Measurements from ENCODE around the gene CYTH1.
"Not testable (repeated sequence)": the region's sequence is repeated elsewhere in the genome, so short reads cannot be mapped to it uniquely, and the experiment has no call there.

Gene CYTH1

DNA sequence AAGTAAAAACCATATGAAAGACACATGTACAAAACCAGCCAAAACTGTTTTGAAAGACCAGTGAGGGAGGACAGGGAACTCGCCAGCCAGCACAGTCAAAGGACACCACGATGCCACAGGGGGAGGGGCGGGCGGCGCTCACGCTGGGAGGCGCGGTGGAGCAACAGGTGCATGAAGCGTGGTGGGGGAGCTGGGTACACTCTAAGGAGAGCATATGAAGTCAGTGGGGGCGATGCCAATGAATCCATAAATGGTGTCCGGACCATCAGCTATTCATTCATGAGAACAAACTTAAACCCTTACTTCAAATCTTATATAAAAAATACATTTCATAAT, 103.9 kb downstream of the CYTH1 start:
- no peaks in the 10 kb centered on the region for H3K9me3 ChIP-seq (ENCODE audit: control insufficient read depth in 1 of 2, low read length in 2 of 2)
- no peak overlapping the region for H3K4me3 ChIP-seq (ENCODE audit: low read depth in 1 of 2, low read length in 2 of 2)
- H3K27me3 ChIP-seq (ENCODE audit: low read depth, low read length) = no peaks in the 10 kb centered on the region
- H3K36me3 ChIP-seq (ENCODE audit: control insufficient read depth in 1 of 2, insufficient read depth in 2 of 2, low read length in 2 of 2) = peaks cover 52 to 74% of the 10 kb centered on the region in 2 donors
- peaks cover 0 to 24% of the 10 kb centered on the region in 2 donors for H3K4me1 ChIP-seq (ENCODE audit: control insufficient read depth in 1 of 2, insufficient read depth in 2 of 2, low read length in 2 of 2)
- no peak overlapping the region for H3K27ac ChIP-seq (ENCODE audit: low read length)

DNA sequence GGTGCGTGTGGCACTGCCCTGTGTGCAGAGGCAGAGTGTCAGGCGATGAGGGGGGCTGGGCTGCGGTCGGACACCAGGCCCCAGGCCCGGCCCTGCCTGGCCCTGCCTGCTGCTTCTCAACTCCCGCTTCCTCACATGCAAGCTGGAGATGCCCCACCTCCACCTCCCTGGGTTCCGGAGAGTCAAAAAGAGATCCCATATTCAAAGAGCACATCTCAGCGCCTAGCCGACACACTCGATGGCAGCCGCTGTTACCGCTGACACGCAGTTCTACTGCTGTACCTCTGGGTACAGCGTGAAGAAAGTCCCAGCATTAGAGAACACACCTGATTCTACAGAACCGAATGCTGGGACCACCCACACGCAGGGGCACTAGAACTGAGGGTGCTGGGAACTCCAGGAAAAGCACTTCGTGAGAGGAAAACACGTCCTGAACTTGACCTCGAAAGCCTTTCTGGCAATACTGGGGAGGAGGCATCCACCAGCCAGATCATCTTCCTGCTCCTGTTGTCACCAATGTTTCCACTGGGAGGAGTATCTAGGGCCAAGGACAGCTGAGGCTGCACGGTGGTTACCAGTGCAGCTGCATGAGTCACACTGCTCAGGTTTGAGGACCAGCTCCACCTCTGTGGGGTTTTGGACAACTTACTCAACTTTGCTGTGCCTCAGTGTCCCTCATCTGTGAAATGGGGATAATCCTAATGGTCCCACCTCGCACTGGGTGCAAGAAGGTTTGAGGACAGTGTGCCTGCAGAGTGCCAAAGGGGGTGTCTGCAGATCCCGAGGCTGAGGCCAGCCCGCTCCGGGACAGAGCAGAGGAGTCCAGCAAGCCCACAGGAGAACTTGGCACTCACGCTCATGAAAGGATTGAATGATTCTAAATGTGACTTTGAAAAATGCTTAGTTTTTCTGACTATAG, 104.5 kb downstream of the CYTH1 start:
- Histone ChIP-seq H3K36me3 (ENCODE audit: control insufficient read depth in 1 of 2, insufficient read depth in 2 of 2, low read length in 2 of 2) (peaks cover 51 to 80% of the 10 kb centered on the region in 2 donors), H3K27me3 (ENCODE audit: low read depth, low read length) (no peaks in the 10 kb centered on the region), H3K9me3 (ENCODE audit: control insufficient read depth in 1 of 2, low read length in 2 of 2) (no peaks in the 10 kb centered on the region), H3K27ac (ENCODE audit: low read length) (no peak overlapping the region), H3K4me3 (ENCODE audit: low read depth in 1 of 2, low read length in 2 of 2) (no peak overlapping the region), H3K4me1 (ENCODE audit: control insufficient read depth in 1 of 2, insufficient read depth in 2 of 2, low read length in 2 of 2) (peaks cover 0 to 24% of the 10 kb centered on the region in 2 donors)

DNA sequence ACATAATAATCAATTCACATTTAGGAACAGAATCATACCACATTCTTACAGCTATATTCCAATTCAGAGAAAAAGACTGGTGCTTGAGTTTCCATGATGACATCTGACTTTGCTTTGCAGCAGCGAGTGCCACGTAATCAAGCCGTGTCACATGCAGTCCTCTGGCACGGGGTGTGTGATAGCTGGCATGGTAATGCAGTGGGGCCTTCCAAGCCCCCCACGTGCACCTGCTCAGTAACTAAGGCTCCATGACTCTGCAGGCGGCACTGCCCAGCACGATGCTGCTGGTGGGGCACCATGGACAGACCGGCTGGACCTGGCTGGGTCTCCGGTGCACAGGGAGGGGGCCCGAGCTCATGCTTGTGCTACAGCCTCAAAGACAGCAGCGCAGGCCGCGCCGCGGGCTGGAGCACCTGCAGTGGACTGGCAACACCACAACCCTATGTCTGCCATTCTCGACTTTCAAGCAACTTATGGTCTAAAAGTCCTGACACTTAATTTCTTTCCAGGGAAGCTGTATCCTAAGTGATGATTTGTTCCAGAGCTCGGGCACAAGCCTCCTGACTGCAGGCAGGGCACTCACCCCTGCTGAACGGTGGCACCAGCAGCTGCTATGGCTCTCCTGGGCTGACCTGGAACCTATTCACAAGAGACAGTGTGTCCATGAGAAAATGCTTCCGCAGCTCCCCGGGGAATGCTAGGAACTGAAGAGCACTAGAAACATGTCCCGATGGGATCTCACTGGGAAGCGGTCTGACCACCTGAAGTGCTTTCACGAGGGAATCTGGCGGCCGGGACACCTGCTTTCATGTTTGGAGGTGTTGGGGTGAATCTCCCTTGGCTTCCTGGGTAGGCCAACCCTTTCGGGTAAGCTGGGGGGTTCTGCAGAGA, 105.4 kb downstream of the CYTH1 start:
- no peak overlapping the region for H3K4me3 ChIP-seq (ENCODE audit: low read depth in 1 of 2, low read length in 2 of 2)
- H3K27ac ChIP-seq (ENCODE audit: low read length) = no peak overlapping the region
- H3K9me3 ChIP-seq (ENCODE audit: control insufficient read depth in 1 of 2, low read length in 2 of 2) = no peaks in the 10 kb centered on the region
- H3K36me3 ChIP-seq (ENCODE audit: control insufficient read depth in 1 of 2, insufficient read depth in 2 of 2, low read length in 2 of 2) = peaks cover 51 to 82% of the 10 kb centered on the region in 2 donors
- peaks cover 0 to 24% of the 10 kb centered on the region in 2 donors for H3K4me1 ChIP-seq (ENCODE audit: control insufficient read depth in 1 of 2, insufficient read depth in 2 of 2, low read length in 2 of 2)
- H3K27me3 ChIP-seq (ENCODE audit: low read depth, low read length) = no peaks in the 10 kb centered on the region

DNA sequence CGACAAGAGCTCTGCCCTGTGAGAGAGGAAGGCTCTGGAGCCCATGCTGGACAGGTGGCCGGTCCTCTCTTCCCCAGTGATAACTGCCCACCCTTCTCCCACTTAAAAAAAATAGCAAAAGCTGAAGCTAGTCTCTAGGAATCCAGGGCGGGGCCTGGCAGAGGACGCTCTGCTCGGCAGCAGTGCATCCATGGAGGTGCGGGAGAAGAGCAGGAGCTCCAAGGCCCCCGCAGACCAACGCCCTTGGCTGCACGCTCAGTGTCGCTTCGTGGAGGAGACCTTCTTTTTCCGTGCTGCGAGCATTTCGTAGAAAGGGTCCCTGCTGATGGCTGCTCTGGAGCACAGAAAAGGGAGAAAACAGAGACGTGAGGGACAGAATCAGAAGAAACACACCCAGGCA, 106.2 kb downstream of the CYTH1 start:
- Histone ChIP-seq H3K4me1 (ENCODE audit: control insufficient read depth in 1 of 2, insufficient read depth in 2 of 2, low read length in 2 of 2) (peaks cover 0 to 17% of the 10 kb centered on the region in 2 donors), H3K27ac (ENCODE audit: low read length) (no peak overlapping the region), H3K36me3 (ENCODE audit: control insufficient read depth in 1 of 2, insufficient read depth in 2 of 2, low read length in 2 of 2) (peaks cover 51 to 82% of the 10 kb centered on the region in 2 donors), H3K9me3 (ENCODE audit: control insufficient read depth in 1 of 2, low read length in 2 of 2) (no peaks in the 10 kb centered on the region), H3K27me3 (ENCODE audit: low read depth, low read length) (no peaks in the 10 kb centered on the region), H3K4me3 (ENCODE audit: low read depth in 1 of 2, low read length in 2 of 2) (no peak overlapping the region)

DNA sequence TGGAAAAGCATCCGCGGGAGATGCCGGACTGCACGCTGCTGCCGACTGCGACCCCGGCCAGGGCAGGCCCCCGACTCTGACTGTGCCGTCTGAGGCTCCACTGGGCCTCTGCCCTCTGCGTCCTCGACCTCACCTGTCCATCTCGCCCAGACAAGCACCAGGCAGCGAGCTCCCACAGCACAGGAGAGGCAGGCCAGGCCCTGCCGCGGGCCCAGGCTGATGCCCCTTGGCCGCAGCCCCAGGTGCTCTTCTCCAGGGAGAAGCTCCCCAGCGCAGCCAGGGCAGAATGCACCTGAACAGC, 106.8 kb downstream of the CYTH1 start:
- Histone ChIP-seq H3K27ac (ENCODE audit: low read length) (no peak overlapping the region), H3K27me3 (ENCODE audit: low read depth, low read length) (no peaks in the 10 kb centered on the region), H3K4me3 (ENCODE audit: low read depth in 1 of 2, low read length in 2 of 2) (no peak overlapping the region), H3K4me1 (ENCODE audit: control insufficient read depth in 1 of 2, insufficient read depth in 2 of 2, low read length in 2 of 2) (peaks cover 0 to 12% of the 10 kb centered on the region in 2 donors), H3K36me3 (ENCODE audit: control insufficient read depth in 1 of 2, insufficient read depth in 2 of 2, low read length in 2 of 2) (peaks cover 46 to 76% of the 10 kb centered on the region in 2 donors), H3K9me3 (ENCODE audit: control insufficient read depth in 1 of 2, low read length in 2 of 2) (no peaks in the 10 kb centered on the region)

DNA sequence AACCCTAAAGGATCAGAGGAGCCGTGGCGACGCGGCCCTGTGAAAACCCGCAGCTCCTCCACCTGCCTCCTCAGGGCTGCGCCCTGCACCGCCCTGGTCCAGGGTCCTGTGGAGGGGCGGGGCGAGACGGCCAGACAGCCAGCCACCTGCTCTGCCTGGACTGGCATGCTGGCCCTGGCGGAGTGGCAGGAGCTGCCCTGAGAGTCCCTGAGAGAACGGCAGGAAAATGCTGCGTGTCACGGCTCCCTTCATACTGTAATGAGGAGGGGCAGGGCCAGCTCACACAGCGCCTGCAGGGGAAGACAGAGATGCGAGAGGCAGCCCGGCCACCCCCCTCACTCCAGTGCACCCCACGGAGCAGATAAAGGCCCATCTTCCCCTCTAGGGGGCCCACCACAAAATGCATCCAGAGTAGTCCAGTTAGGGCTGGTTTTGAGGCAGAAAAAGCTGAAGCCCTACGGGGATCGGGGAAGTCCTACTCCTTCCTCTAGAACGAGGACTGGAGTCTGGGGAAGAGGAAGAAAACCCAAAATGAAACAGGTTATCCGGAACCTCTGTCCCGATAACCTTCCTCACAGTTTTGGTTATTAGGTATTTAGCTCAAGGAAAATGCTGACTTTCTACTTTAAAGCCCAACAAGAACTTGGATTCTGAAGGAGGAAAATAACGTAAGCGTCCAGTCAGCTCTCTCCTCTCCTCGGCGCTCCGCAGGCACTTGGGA, 107.3 kb downstream of the CYTH1 start:
- H3K4me1 ChIP-seq (ENCODE audit: control insufficient read depth in 1 of 2, insufficient read depth in 2 of 2, low read length in 2 of 2) = peaks cover 0 to 11% of the 10 kb centered on the region in 2 donors
- H3K27ac ChIP-seq (ENCODE audit: low read length) = no peak overlapping the region
- no peaks in the 10 kb centered on the region for H3K27me3 ChIP-seq (ENCODE audit: low read depth, low read length)
- H3K4me3 ChIP-seq (ENCODE audit: low read depth in 1 of 2, low read length in 2 of 2) = no peak overlapping the region
- H3K9me3 ChIP-seq (ENCODE audit: control insufficient read depth in 1 of 2, low read length in 2 of 2) = no peaks in the 10 kb centered on the region
- peaks cover 41 to 71% of the 10 kb centered on the region in 2 donors for H3K36me3 ChIP-seq (ENCODE audit: control insufficient read depth in 1 of 2, insufficient read depth in 2 of 2, low read length in 2 of 2)

DNA sequence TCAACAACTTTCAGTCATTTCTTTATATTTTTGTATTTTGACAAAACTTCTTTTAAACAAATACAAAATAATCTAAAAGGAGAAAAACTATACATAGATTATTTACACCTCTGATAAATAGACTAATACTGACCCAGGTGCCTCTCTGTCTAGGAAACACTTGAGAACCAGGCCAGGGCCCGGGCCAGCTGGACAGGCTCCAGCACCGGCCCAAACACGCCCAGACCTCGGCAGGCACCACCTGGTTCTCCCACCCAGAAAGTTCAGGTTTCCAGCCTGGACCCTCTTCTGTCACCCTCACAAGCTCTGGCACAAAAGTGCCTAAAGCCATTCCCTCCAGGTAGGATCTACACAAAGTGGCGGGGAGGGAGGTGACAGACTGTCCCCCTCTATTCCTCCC, 107.9 kb downstream of the CYTH1 start:
- Histone ChIP-seq H3K36me3 (ENCODE audit: control insufficient read depth in 1 of 2, insufficient read depth in 2 of 2, low read length in 2 of 2) (peaks cover 35 to 65% of the 10 kb centered on the region in 2 donors), H3K9me3 (ENCODE audit: control insufficient read depth in 1 of 2, low read length in 2 of 2) (no peaks in the 10 kb centered on the region), H3K27me3 (ENCODE audit: low read depth, low read length) (no peaks in the 10 kb centered on the region), H3K27ac (ENCODE audit: low read length) (no peak overlapping the region), H3K4me3 (ENCODE audit: low read depth in 1 of 2, low read length in 2 of 2) (no peak overlapping the region), H3K4me1 (ENCODE audit: control insufficient read depth in 1 of 2, insufficient read depth in 2 of 2, low read length in 2 of 2) (peaks cover 0 to 11% of the 10 kb centered on the region in 2 donors)

DNA sequence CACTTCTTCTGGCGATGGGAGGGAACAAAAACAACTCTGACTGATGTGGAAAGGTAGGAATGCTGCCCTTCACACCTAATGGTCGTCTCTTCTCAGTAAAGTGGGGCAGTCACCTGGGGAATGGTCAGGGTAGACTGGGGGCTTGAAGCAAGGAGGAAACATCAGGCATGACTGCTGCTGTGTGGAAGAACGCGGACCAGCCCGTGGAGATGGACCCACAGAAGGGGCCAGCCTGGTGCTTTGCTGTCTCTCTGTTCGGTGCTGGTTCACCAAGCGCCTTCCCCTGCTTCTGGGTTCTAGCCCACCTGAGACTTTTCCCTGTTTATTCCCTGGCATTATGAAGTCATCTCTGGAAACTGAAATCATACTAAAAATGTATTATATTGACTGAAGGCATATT, 108.7 kb downstream of the CYTH1 start:
- H3K27me3 ChIP-seq (ENCODE audit: low read depth, low read length) = no peaks in the 10 kb centered on the region
- H3K9me3 ChIP-seq (ENCODE audit: control insufficient read depth in 1 of 2, low read length in 2 of 2) = no peaks in the 10 kb centered on the region
- peaks cover 29 to 57% of the 10 kb centered on the region in 2 donors for H3K36me3 ChIP-seq (ENCODE audit: control insufficient read depth in 1 of 2, insufficient read depth in 2 of 2, low read length in 2 of 2)
- H3K4me3 ChIP-seq (ENCODE audit: low read depth in 1 of 2, low read length in 2 of 2) = no peak overlapping the region
- peaks cover 0 to 11% of the 10 kb centered on the region in 2 donors for H3K4me1 ChIP-seq (ENCODE audit: control insufficient read depth in 1 of 2, insufficient read depth in 2 of 2, low read length in 2 of 2)
- H3K27ac ChIP-seq (ENCODE audit: low read length) = no peak overlapping the region

DNA sequence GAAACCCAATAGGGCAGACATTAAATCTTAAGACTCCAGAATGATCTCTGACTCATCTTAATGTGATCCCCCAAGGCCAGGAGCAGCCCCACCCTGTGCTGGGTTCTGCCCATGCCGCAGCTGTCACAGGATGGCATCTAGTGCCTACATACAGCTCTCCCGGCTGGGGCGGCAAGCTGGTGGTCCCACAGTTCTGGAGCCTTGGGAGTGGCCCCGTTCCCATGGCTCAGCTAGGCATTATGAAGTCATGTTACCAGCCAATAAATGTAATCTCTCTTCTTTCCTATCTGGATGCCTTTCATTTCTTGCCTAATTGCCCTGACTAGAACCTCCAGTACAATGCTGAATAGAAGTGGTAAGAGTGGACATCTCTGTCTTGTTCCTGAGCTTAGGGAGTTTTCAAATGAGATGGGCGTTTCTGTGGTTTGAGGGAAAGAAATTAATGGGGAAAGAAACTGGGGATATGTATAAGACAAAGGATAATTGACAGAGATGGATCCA, 109.2 kb downstream of the CYTH1 start:
- H3K36me3 ChIP-seq (ENCODE audit: control insufficient read depth in 1 of 2, insufficient read depth in 2 of 2, low read length in 2 of 2) = peaks cover 28 to 52% of the 10 kb centered on the region in 2 donors
- H3K27ac ChIP-seq (ENCODE audit: low read length) = no peak overlapping the region

DNA sequence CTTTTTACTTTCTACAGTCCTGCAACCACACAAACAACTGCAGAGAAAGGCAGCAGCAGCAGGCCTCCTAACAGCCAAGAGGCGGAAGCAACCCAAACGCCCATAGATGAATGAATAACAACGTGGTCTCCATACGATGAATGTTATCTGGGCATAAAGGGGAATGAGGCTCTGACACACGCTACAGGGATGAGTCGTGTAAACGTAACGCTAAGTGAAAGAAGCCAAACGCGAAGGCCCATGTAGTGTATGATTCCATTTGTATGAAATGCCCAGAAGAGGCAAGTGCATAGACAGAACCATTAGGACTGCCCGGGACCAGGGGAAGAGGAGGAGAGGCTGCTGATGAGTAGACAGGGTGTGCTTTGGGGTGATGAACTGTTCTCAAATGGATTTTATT, 110.1 kb downstream of the CYTH1 start:
- H3K9me3 ChIP-seq (ENCODE audit: control insufficient read depth in 1 of 2, low read length in 2 of 2) = no peaks in the 10 kb centered on the region
- H3K4me1 ChIP-seq (ENCODE audit: control insufficient read depth in 1 of 2, insufficient read depth in 2 of 2, low read length in 2 of 2) = peaks cover 0 to 8% of the 10 kb centered on the region in 2 donors
- no peak overlapping the region for H3K27ac ChIP-seq (ENCODE audit: low read length)
- no peak overlapping the region for H3K4me3 ChIP-seq (ENCODE audit: low read depth in 1 of 2, low read length in 2 of 2)
- no peaks in the 10 kb centered on the region for H3K27me3 ChIP-seq (ENCODE audit: low read depth, low read length)
- H3K36me3 ChIP-seq (ENCODE audit: control insufficient read depth in 1 of 2, insufficient read depth in 2 of 2, low read length in 2 of 2) = peaks cover 22 to 43% of the 10 kb centered on the region in 2 donors

More for the DNA sequence above, 109.2 kb downstream of the CYTH1 start:
- Histone ChIP-seq H3K4me3 (ENCODE audit: low read depth in 1 of 2, low read length in 2 of 2) (no peak overlapping the region), H3K9me3 (ENCODE audit: control insufficient read depth in 1 of 2, low read length in 2 of 2) (no peaks in the 10 kb centered on the region), H3K27me3 (ENCODE audit: low read depth, low read length) (no peaks in the 10 kb centered on the region), H3K4me1 (ENCODE audit: control insufficient read depth in 1 of 2, insufficient read depth in 2 of 2, low read length in 2 of 2) (peaks cover 0 to 11% of the 10 kb centered on the region in 2 donors)

DNA sequence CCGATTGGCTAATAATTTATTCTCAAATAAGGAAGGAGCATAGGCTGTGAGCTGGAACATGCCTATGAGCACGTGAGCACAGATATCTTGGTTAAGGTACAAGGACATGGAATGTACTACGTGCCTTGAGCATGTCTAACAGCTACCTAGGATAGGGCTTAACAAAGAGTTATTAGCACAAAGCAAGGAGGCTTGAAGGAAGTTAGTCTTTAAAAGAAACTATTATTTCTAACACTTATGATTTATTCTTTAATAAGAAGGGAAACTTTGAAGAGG, 110.4 kb downstream of the CYTH1 start:
- H3K4me1 ChIP-seq (ENCODE audit: control insufficient read depth in 1 of 2, insufficient read depth in 2 of 2, low read length in 2 of 2); H3K9me3 ChIP-seq (ENCODE audit: control insufficient read depth in 1 of 2, low read length in 2 of 2); H3K27me3 ChIP-seq (ENCODE audit: low read depth, low read length); H3K4me3 ChIP-seq (ENCODE audit: low read depth in 1 of 2, low read length in 2 of 2); H3K27ac ChIP-seq (ENCODE audit: low read length): not testable (repeated sequence)
- H3K36me3 ChIP-seq (ENCODE audit: control insufficient read depth in 1 of 2, insufficient read depth in 2 of 2, low read length in 2 of 2) = peaks cover 18 to 40% of the 10 kb centered on the region in 2 donors

All from muscle layer of duodenum (tissue), 2 donors.